Activated effector memory CD4-positive, alpha-beta T cell treated with Interleukin-2 at 50 U/mL for 16 hours (primary cell): ENCODE results near the gene POT1.

Experiments used
- DNase-seq: peaks from one replicate; pipeline ENCODE4 v3.0.0-alpha.2; 2020

Gene POT1

DNA sequence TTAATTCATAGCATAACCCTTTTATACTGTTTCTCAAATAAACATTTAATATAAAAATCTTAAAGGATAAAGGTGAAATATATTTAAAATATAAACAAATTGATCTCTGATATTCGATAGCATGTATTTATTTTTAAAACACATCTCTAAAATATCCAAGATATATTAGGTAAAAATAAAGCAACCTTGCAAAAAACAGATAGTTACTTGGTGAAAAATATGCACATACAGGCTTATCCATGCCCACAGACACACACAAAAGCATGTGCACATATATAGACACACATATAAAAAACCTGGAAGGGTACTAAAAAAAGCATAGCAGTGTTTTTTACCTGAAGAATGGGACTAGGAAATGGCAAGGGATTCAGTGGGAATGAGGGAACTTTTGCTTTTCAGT lies 19.8 kb downstream of the POT1 start:
- DNase-seq = no peak

DNA sequence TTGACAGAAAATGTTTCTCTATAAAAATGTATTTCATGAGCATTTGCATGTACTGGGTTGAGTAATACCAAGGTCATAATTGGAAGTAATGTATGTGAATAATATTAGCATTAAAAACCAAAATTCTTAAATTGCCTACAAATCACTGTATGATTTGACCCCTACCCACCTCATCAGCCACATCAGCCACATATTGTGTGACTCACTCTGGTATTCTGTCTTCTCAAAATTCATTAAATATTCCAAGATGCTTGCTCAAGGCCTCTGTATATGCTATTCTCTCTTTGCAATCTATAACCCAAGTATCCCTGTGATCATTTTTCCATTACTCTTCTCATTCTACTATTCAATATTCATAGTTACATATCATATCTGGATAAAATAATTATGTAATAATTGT lies 21.4 kb downstream of the POT1 start:
- no peak for DNase-seq

GRCh38 chr7:124907490-124907889 lies 22.1 kb downstream of the POT1 start:
- DNase-seq = no peak

- no peak for DNase-seq
These were observed 31.1 kb downstream of the POT1 start for GRCh38 chr7:124898531-124898930.

GRCh38 chr7:124896001-124896400 lies 33.6 kb downstream of the POT1 start:
- DNase-seq = no peak

- no peak for DNase-seq
These were observed 36.3 kb downstream of the POT1 start for GRCh38 chr7:124893140-124893827.

- DNase-seq = no peak
These were observed 42.4 kb downstream of the POT1 start for GRCh38 chr7:124887247-124887646.

DNA sequence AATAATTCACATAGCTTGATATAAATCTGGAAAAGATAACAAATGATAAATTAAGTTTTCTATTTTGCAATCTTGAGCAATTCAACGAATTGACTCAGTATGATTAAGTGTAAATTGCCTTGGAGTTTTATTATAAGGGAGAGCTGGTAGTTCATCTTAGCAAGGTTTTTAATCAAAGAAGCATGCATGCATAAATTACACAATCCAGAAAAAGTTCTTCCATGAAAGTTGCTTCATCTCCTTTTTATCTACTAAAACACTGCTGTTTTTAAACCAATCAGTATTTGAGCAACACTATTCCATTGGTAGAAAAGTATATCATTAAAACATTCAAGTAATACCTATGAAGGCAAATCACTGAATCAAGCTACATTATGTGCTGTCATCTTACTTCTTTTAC lies 47.6 kb downstream of the POT1 start:
- no peak for DNase-seq

DNA sequence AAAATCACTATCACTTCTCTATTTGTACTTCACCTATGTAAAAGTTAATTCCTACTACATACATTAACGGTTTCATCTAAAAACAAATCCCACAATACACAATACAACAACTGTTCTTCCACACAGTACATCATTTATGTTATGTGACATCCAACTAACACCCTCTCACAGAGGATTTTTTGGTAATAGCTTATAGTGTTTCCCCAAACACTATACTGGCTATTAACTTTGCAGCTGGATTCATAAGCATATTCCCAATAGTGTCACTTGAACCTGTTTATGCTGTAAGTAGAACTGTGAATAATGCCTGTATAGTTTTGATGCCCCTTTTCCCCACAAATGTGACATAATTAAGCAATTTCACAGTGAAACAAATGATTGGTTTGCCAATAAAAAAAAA lies 49.9 kb downstream of the POT1 start:
- DNase-seq = no peak

DNA sequence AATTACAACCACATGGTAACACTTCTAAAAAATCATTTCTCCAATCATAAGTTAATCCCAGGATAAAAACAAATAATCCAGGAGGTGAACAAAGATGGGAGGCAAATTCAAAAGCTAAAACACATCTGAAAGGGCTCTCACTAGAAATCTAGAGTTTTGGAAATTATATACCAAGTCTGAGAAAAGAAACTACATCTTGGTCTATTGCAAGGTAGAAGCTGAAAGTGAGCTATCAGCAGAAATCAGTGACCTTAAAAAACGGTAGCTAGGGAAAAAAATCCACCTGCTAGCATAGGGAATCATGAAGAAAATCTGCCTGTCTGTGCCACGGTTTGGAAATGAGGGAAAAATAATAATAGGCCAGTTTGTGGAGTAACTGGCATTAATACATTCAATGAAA lies 50.5 kb downstream of the POT1 start:
- no peak for DNase-seq

GRCh38 chr7:124874644-124875163 lies 54.9 kb downstream of the POT1 start:
- no peak for DNase-seq

DNA sequence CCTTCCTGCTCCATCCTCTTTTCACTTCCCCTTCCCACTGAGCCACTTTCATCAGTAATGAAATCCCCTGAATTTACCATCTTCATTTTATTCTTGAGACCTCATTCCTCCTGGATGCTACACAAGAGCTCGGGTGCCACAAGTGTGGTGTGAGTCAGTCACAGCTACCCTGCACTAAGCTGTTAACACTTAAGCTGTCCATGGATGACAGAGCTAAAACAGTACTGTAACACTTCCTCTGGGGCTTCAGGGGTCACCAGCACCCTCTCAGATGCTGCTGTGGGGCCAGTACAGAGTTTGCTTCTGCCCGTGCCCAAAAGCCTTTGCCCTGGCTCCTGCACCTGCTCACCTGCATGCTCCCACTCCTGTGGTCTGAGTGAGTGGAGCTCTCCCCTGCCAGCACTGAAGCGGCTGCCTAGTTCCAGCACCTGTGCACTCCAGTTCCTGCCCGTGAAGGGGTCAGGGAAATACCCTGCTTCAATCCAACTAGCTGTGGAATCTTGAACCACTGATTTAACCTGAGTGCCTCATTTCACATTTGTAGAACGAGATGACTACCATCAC lies 71.9 kb downstream of the POT1 start:
- DNase-seq = no peak

DNA sequence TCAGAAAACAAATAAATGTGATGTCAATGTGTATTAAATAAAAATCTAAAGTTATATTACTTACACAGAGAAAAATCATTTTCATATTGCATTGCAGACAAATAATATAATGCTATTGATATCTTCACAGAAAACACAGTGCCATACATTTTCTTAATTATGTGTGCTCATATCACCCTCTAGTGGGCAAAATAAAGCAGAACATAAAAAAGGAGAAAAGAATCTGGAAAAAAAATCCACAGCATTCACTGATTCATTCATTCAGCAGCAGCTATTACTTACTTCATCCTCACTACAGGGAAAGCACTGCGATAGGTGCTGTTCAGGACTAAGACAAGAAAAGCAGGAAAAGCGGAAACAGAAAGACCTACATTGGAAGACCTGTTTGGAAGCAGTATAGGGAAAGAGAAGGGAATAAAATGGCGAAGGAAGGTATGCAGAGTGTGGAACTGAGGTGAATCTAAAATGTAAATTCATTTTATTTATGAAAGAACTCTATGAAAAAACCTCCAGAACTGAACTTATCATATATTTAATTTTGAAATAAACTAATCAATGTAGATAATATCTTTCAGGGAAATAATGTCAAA lies 73.2 kb downstream of the POT1 start:
- no peak for DNase-seq

DNA sequence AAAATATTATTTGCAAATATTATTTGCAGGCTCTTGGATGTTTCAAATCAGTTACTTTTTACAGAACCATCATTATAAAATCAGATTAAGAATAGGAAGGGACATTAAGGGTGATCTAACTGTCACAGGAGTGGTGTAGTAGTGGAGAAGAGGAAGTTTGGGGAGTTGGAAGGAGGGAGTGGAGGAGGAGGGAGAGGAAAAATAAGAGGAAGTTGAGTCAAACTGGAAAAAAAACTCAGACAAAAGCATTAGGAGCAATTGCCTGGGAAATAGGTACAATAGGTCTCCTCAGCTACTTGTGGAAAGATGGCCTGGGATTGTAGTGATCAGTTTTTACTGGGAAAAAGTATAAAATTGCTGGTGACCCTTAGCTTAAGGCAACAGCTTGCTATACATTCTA lies 86.3 kb downstream of the POT1 start:
- DNase-seq = no peak

DNA sequence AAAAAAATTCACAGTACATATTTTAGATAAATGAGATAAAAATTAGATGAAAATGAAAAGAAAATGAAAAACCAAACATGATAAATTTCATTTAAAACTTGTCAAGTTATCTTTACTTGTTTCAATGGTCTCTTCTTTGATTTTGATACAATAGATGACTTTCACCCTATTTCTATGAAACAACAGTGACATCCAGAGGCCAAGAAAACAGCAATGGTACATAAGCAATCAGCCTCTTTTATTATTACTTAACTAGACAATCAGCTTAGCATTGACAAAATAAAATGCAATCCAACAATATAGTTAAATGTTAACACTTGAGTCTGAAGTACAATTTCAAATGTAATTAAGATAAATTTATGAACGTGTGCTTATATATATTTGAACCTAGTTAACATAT lies 89.2 kb downstream of the POT1 start:
- no peak for DNase-seq

GRCh38 chr7:124839687-124840086 lies 89.9 kb downstream of the POT1 start:
- DNase-seq = no peak

GRCh38 chr7:124836173-124836572 lies 93.5 kb downstream of the POT1 start:
- DNase-seq = no peak

- DNase-seq = no peak
These were observed 110.8 kb downstream of the POT1 start for GRCh38 chr7:124818807-124819206.

- no peak for DNase-seq
These were observed 115.4 kb downstream of the POT1 start for GRCh38 chr7:124813994-124814798.

DNA sequence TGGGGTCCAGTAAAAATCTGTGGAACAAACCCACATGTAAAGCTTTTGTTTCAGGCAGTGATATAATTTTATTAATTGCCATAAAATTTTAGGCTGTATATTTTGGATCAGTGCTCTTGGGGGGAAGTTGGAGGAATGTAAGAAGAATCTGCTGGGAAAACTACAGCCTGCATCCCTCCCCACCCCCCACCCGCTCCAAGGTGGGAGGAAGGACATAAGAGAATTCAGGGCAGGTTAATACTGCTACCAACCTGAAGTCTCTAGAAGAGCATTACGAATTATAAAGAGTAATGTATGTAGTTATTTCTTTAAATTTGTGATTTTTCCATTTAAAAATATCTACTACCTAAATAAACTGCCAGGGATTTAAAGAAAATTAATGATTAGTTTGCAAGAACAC lies 116.9 kb downstream of the POT1 start:
- DNase-seq = no peak

GRCh38 chr7:124811341-124811740 lies 118.3 kb downstream of the POT1 start:
- DNase-seq = no peak

- no peak for DNase-seq
These were observed 119.0 kb downstream of the POT1 start for GRCh38 chr7:124810605-124811004.

GRCh38 chr7:124808206-124808605 lies 121.4 kb downstream of the POT1 start:
- no peak for DNase-seq
